WTC11 (cell line): Measurements from ENCODE around the gene DMRTB1. TPM values are rescaled to one million over a fixed set of nuclear protein-coding genes. Genes with fewer than 3 reads are reported as not detected.
A peak's percentile ranks its signal among the peaks of the same experiment; 100 is the strongest.

Experiments used
- AR ChIP-seq: fragments of 250-450 bp; sonication (Bioruptor Pico); IDR thresholded peaks from 2 replicates; pipeline ENCODE4 v1.9.0; 2021; ENCODE audit warnings: mild to moderate bottlenecking
- CBFB ChIP-seq: sonication (generic); formaldehyde crosslinking; IDR thresholded peaks from 2 replicates; pipeline ENCODE4 v1.8.1; 2022; ENCODE audit warnings: mild to moderate bottlenecking, low read depth, missing genetic modification reagents
- CDX4 ChIP-seq: fragments of 250-450 bp; sonication (Bioruptor Pico); IDR thresholded peaks from 2 replicates; pipeline ENCODE4 v1.9.0; 2021; ENCODE audit warnings: moderate library complexity, mild to moderate bottlenecking, inconsistent platforms, borderline replicate concordance
- E2F5 ChIP-seq: sonication (generic); formaldehyde crosslinking; IDR thresholded peaks from 2 replicates; pipeline ENCODE4 v1.8.1; 2022; ENCODE audit warnings: mild to moderate bottlenecking, moderate library complexity, missing genetic modification reagents
- FOXJ3 ChIP-seq: sonication (generic); formaldehyde crosslinking; IDR thresholded peaks from 2 replicates; pipeline ENCODE4 v1.9.0; 2021; ENCODE audit warnings: missing genetic modification reagents, mild to moderate bottlenecking, borderline replicate concordance
- GRHL2 ChIP-seq: fragments of 250-450 bp; sonication (Bioruptor Pico); IDR thresholded peaks from 2 replicates; pipeline ENCODE4 v1.8.0; 2022; ENCODE audit warnings: mild to moderate bottlenecking, moderate library complexity; ENCODE audit not compliant: insufficient replicate concordance, severe bottlenecking
- IRF1 ChIP-seq: sonication (generic); formaldehyde crosslinking; IDR thresholded peaks from 2 replicates; pipeline ENCODE4 v1.8.0; 2023; ENCODE audit warnings: missing genetic modification reagents
- KAT7 ChIP-seq: sonication (generic); formaldehyde crosslinking; IDR thresholded peaks from 2 replicates; pipeline ENCODE4 v1.8.1; 2023; ENCODE audit warnings: missing genetic modification reagents, mild to moderate bottlenecking, borderline replicate concordance
- NR2C2 ChIP-seq: sonication (generic); formaldehyde crosslinking; IDR thresholded peaks from 2 replicates; pipeline ENCODE4 v1.8.0; 2022; ENCODE audit warnings: mild to moderate bottlenecking, missing genetic modification reagents
- NR3C1 ChIP-seq: sonication (generic); formaldehyde crosslinking; conservative IDR thresholded peaks from 2 replicates; pipeline ENCODE4 v1.8.1; 2023; ENCODE audit warnings: low read depth, mild to moderate bottlenecking, missing genetic modification reagents
- OVOL2 ChIP-seq: fragments of 250-450 bp; sonication (Bioruptor Pico); IDR thresholded peaks from 2 replicates; pipeline ENCODE4 v1.9.0; 2021; ENCODE audit warnings: mild to moderate bottlenecking, borderline replicate concordance
- TCF7 ChIP-seq: sonication (generic); formaldehyde crosslinking; IDR thresholded peaks from 2 replicates; pipeline ENCODE4 v1.8.0; 2022; ENCODE audit warnings: mild to moderate bottlenecking, low read depth, missing genetic modification reagents, moderate library complexity
- TEAD4 ChIP-seq: sonication (generic); formaldehyde crosslinking; IDR thresholded peaks from 2 replicates; pipeline ENCODE4 v1.8.0; 2022; ENCODE audit warnings: mild to moderate bottlenecking, missing genetic modification reagents
- TP53 ChIP-seq: sonication (generic); formaldehyde crosslinking; IDR thresholded peaks from 2 replicates; pipeline ENCODE4 v1.8.1; 2023; ENCODE audit warnings: mild to moderate bottlenecking, missing genetic modification reagents
- ZNF138 ChIP-seq: sonication (generic); formaldehyde crosslinking; conservative IDR thresholded peaks from 2 replicates; pipeline ENCODE4 v1.8.1; 2022; ENCODE audit warnings: mild to moderate bottlenecking, moderate library complexity, missing genetic modification reagents
- total RNA-seq: library from RNA; stranded (reverse); gene quantifications from 3 replicates; pipeline ENCODE4 v1.2.3, GENCODE V29; 2021
- TF ChIP-seq, protein P1 (sequence below): sonication (generic); formaldehyde crosslinking; IDR thresholded peaks from 2 replicates; pipeline ENCODE4 v1.8.0; 2023; ENCODE audit warnings: missing genetic modification reagents, mild to moderate bottlenecking, borderline replicate concordance
- TF ChIP-seq, protein P2 (sequence below): sonication (generic); formaldehyde crosslinking; IDR thresholded peaks from 2 replicates; pipeline ENCODE4 v1.8.1; 2022; ENCODE audit warnings: low read depth, missing genetic modification reagents, borderline replicate concordance
- TF ChIP-seq, protein P3 (sequence below): sonication (generic); formaldehyde crosslinking; conservative IDR thresholded peaks from 2 replicates; pipeline ENCODE4 v1.8.1; 2023; ENCODE audit warnings: mild to moderate bottlenecking, low read depth, missing genetic modification reagents, moderate library complexity
- TF ChIP-seq, protein P4 (sequence below): fragments of 250-450 bp; sonication (Bioruptor Pico); IDR thresholded peaks from 2 replicates; pipeline ENCODE4 v1.9.0; 2021; ENCODE audit warnings: mild to moderate bottlenecking, borderline replicate concordance

The DMRTB1 gene
- total RNA-seq, 1 experiment from 2014 or later, result 0.17 TPM

DNA sequence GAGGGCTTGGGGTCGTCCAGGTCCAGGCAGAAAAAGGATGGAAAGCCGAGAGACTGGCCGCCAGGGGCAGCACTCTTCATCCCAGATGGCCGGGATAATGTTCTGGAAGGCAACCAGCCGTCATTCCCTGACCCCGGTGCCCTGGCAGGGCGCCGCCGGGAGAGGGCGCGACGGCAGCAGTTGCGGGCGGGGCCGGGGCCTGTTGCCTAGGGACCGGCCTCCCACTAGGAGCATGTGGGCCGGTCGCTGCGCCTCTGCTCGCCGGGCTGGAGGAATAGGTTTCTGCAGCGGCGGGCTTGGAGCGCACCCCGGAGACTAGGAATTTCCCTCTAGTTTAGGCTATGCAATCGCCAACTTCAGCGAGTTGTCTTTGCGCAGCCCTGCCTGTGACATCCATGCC, 11.0 kb downstream of the DMRTB1 start (continued):
- no peak for TF ChIP-seq AR (CRISPR knock-in tag)
- TF ChIP-seq GRHL2 (CRISPR knock-in tag), result no peak
- no peak for TF ChIP-seq CBFB (CRISPR knock-in tag)
- peak; percentile 74; the same call in 1 of the 2 replicates for TF ChIP-seq ZNF138 (CRISPR knock-in tag)
- no peak for TF ChIP-seq CDX4 (CRISPR knock-in tag)
- no peak for TF ChIP-seq OVOL2 (CRISPR knock-in tag)
- TF ChIP-seq TCF7 (CRISPR knock-in tag), result no peak
- no peak for TF ChIP-seq FOXJ3
- TF ChIP-seq TP53 (CRISPR knock-in tag), result no peak
- peak; percentile 59; the same call in 1 of the 2 replicates for TF ChIP-seq TEAD4 (CRISPR knock-in tag)
- no peak for TF ChIP-seq NR2C2 (CRISPR knock-in tag)
- TF ChIP-seq, protein P1, sequence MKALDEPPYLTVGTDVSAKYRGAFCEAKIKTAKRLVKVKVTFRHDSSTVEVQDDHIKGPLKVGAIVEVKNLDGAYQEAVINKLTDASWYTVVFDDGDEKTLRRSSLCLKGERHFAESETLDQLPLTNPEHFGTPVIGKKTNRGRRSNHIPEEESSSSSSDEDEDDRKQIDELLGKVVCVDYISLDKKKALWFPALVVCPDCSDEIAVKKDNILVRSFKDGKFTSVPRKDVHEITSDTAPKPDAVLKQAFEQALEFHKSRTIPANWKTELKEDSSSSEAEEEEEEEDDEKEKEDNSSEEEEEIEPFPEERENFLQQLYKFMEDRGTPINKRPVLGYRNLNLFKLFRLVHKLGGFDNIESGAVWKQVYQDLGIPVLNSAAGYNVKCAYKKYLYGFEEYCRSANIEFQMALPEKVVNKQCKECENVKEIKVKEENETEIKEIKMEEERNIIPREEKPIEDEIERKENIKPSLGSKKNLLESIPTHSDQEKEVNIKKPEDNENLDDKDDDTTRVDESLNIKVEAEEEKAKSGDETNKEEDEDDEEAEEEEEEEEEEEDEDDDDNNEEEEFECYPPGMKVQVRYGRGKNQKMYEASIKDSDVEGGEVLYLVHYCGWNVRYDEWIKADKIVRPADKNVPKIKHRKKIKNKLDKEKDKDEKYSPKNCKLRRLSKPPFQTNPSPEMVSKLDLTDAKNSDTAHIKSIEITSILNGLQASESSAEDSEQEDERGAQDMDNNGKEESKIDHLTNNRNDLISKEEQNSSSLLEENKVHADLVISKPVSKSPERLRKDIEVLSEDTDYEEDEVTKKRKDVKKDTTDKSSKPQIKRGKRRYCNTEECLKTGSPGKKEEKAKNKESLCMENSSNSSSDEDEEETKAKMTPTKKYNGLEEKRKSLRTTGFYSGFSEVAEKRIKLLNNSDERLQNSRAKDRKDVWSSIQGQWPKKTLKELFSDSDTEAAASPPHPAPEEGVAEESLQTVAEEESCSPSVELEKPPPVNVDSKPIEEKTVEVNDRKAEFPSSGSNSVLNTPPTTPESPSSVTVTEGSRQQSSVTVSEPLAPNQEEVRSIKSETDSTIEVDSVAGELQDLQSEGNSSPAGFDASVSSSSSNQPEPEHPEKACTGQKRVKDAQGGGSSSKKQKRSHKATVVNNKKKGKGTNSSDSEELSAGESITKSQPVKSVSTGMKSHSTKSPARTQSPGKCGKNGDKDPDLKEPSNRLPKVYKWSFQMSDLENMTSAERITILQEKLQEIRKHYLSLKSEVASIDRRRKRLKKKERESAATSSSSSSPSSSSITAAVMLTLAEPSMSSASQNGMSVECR, result peak; percentile 61; the same call in 1 of the 2 replicates
- TF ChIP-seq E2F5 (CRISPR knock-in tag), result peak; percentile 55; the same call in 1 of the 2 replicates
- TF ChIP-seq NR3C1, result no peak
- no peak for TF ChIP-seq IRF1
- no peak for TF ChIP-seq KAT7 (CRISPR knock-in tag)
- TF ChIP-seq, protein P2, sequence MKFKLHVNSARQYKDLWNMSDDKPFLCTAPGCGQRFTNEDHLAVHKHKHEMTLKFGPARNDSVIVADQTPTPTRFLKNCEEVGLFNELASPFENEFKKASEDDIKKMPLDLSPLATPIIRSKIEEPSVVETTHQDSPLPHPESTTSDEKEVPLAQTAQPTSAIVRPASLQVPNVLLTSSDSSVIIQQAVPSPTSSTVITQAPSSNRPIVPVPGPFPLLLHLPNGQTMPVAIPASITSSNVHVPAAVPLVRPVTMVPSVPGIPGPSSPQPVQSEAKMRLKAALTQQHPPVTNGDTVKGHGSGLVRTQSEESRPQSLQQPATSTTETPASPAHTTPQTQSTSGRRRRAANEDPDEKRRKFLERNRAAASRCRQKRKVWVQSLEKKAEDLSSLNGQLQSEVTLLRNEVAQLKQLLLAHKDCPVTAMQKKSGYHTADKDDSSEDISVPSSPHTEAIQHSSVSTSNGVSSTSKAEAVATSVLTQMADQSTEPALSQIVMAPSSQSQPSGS (CRISPR knock-in tag), result no peak
- TF ChIP-seq, protein P3, sequence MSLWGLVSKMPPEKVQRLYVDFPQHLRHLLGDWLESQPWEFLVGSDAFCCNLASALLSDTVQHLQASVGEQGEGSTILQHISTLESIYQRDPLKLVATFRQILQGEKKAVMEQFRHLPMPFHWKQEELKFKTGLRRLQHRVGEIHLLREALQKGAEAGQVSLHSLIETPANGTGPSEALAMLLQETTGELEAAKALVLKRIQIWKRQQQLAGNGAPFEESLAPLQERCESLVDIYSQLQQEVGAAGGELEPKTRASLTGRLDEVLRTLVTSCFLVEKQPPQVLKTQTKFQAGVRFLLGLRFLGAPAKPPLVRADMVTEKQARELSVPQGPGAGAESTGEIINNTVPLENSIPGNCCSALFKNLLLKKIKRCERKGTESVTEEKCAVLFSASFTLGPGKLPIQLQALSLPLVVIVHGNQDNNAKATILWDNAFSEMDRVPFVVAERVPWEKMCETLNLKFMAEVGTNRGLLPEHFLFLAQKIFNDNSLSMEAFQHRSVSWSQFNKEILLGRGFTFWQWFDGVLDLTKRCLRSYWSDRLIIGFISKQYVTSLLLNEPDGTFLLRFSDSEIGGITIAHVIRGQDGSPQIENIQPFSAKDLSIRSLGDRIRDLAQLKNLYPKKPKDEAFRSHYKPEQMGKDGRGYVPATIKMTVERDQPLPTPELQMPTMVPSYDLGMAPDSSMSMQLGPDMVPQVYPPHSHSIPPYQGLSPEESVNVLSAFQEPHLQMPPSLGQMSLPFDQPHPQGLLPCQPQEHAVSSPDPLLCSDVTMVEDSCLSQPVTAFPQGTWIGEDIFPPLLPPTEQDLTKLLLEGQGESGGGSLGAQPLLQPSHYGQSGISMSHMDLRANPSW, result no peak
- TF ChIP-seq, protein P4, sequence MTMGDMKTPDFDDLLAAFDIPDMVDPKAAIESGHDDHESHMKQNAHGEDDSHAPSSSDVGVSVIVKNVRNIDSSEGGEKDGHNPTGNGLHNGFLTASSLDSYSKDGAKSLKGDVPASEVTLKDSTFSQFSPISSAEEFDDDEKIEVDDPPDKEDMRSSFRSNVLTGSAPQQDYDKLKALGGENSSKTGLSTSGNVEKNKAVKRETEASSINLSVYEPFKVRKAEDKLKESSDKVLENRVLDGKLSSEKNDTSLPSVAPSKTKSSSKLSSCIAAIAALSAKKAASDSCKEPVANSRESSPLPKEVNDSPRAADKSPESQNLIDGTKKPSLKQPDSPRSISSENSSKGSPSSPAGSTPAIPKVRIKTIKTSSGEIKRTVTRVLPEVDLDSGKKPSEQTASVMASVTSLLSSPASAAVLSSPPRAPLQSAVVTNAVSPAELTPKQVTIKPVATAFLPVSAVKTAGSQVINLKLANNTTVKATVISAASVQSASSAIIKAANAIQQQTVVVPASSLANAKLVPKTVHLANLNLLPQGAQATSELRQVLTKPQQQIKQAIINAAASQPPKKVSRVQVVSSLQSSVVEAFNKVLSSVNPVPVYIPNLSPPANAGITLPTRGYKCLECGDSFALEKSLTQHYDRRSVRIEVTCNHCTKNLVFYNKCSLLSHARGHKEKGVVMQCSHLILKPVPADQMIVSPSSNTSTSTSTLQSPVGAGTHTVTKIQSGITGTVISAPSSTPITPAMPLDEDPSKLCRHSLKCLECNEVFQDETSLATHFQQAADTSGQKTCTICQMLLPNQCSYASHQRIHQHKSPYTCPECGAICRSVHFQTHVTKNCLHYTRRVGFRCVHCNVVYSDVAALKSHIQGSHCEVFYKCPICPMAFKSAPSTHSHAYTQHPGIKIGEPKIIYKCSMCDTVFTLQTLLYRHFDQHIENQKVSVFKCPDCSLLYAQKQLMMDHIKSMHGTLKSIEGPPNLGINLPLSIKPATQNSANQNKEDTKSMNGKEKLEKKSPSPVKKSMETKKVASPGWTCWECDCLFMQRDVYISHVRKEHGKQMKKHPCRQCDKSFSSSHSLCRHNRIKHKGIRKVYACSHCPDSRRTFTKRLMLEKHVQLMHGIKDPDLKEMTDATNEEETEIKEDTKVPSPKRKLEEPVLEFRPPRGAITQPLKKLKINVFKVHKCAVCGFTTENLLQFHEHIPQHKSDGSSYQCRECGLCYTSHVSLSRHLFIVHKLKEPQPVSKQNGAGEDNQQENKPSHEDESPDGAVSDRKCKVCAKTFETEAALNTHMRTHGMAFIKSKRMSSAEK (CRISPR knock-in tag), result no peak
